Mesenchymal stem cell (in vitro differentiated cells and primary cell): ENCODE results near the gene ZNF18. TPM values are rescaled to one million over a fixed set of nuclear protein-coding genes. Genes with fewer than 3 reads are reported as not detected.

ENCODE experiments used
- small RNA-seq: library from polyadenylated mRNA; stranded (forward); fragments of <200 nt; extraction: miRNeasy Mini kit (QIAGEN cat#:217004); gene quantifications from one replicate; pipeline ENCODE3, GENCODE V24; 2013; ENCODE audit warnings: low read depth

ZNF18 gene

Small RNAs within 50 kb of the gene (small RNA-seq; reads per million reads assigned to genes)
- not detected for gene RNU11-2P
